ENCODE data around the gene CCR7.

Gene CCR7

DNA sequence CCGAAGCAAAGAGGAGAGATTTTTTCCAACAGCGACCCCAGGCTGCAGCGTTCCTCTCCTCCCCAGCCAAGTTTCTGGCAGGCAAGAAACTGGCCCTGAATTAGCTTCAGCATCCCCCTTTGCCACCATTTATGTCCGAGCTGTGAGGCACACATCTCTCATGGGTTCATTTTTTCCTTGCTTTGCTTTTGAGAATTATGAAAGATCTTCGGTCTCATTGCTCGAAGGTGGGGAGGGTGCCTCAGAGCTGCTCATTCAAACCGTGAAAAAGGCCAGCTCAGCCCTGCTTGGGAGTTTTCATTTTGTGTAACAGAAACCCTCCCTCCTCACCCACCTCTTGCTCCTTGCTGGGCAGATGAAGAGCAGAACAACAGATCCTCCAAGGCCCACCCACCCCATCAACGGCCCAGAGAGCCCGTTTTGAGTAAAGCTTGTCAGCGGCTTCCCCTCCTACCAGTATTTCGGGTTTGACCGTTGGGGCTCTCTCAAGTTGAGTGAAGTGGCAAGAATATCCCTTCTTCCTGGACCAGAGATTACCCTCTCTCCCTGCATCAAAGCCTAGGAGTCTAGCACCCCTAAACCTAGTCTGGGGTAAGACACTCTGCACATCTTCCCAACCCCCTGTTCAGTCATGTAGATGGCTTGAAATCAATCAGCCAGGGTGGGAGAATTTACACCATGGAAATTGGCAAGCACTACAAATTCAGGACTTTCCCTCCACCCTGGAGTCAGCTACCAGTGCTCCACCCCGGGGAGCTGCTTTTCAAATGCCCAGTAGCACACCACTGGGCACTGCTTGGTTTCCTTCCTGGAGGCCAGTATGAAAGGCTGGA is 1.8 kb downstream of the CCR7 start:
- TF ChIP-seq TCF12 (IDR thresholded peaks at IDR 0.05; ENCODE audit: low read depth) (no peak), EGR1 (IDR thresholded peaks at IDR 0.05) (no peak), NFIC (IDR thresholded peaks at IDR 0.05) (no peak), FOXM1 (IDR thresholded peaks at IDR 0.05; ENCODE audit: borderline replicate concordance, low read depth) (no peak), RAD21 (IDR thresholded peaks at IDR 0.05; ENCODE audit: low read depth) (no peak), CEBPB (IDR thresholded peaks at IDR 0.05) (no peak), TAF1 (IDR thresholded peaks at IDR 0.05; ENCODE audit: low read depth) (no peak), ZBTB7A (IDR thresholded peaks at IDR 0.05; ENCODE audit: low read depth) (no peak), CREB1 (IDR thresholded peaks at IDR 0.05; ENCODE audit: low read depth) (no peak), YY1 (IDR thresholded peaks at IDR 0.05; ENCODE audit: low read depth) (no peak), TEAD4 (IDR thresholded peaks at IDR 0.05) (no peak), EP300 (IDR thresholded peaks at IDR 0.05; ENCODE audit: borderline replicate concordance) (no peak)
- TF ChIP-seq, protein P1, sequence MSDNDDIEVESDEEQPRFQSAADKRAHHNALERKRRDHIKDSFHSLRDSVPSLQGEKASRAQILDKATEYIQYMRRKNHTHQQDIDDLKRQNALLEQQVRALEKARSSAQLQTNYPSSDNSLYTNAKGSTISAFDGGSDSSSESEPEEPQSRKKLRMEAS (IDR thresholded peaks at IDR 0.05) = no peak
- TF ChIP-seq, protein P2, sequence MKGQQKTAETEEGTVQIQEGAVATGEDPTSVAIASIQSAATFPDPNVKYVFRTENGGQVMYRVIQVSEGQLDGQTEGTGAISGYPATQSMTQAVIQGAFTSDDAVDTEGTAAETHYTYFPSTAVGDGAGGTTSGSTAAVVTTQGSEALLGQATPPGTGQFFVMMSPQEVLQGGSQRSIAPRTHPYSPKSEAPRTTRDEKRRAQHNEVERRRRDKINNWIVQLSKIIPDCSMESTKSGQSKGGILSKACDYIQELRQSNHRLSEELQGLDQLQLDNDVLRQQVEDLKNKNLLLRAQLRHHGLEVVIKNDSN (IDR thresholded peaks at IDR 0.05) = no peak
- TF ChIP-seq, protein P3, sequence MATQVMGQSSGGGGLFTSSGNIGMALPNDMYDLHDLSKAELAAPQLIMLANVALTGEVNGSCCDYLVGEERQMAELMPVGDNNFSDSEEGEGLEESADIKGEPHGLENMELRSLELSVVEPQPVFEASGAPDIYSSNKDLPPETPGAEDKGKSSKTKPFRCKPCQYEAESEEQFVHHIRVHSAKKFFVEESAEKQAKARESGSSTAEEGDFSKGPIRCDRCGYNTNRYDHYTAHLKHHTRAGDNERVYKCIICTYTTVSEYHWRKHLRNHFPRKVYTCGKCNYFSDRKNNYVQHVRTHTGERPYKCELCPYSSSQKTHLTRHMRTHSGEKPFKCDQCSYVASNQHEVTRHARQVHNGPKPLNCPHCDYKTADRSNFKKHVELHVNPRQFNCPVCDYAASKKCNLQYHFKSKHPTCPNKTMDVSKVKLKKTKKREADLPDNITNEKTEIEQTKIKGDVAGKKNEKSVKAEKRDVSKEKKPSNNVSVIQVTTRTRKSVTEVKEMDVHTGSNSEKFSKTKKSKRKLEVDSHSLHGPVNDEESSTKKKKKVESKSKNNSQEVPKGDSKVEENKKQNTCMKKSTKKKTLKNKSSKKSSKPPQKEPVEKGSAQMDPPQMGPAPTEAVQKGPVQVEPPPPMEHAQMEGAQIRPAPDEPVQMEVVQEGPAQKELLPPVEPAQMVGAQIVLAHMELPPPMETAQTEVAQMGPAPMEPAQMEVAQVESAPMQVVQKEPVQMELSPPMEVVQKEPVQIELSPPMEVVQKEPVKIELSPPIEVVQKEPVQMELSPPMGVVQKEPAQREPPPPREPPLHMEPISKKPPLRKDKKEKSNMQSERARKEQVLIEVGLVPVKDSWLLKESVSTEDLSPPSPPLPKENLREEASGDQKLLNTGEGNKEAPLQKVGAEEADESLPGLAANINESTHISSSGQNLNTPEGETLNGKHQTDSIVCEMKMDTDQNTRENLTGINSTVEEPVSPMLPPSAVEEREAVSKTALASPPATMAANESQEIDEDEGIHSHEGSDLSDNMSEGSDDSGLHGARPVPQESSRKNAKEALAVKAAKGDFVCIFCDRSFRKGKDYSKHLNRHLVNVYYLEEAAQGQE (IDR thresholded peaks at IDR 0.05; ENCODE audit: low read depth) = no peak

DNA sequence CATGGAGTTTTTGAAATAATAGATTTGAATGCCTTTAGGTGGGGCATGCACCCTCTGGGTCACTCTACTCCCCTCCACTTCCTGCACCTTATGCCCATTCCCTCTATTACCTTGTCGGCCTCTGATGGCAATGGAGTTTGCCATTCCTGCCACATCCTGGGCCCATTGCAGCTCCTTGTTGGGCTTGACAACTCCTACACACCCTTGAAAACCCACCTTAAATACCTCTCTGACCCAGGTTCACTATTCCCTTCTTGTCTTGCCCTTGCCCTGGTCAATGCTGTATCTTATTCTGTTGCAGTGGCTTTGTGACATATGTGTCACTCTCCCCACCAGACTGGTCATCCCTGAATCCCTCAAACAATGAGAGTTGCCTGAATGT is 2.4 kb downstream of the CCR7 start:
- no peak for TF ChIP-seq FOXM1 (IDR thresholded peaks at IDR 0.05; ENCODE audit: borderline replicate concordance, low read depth)

DNA sequence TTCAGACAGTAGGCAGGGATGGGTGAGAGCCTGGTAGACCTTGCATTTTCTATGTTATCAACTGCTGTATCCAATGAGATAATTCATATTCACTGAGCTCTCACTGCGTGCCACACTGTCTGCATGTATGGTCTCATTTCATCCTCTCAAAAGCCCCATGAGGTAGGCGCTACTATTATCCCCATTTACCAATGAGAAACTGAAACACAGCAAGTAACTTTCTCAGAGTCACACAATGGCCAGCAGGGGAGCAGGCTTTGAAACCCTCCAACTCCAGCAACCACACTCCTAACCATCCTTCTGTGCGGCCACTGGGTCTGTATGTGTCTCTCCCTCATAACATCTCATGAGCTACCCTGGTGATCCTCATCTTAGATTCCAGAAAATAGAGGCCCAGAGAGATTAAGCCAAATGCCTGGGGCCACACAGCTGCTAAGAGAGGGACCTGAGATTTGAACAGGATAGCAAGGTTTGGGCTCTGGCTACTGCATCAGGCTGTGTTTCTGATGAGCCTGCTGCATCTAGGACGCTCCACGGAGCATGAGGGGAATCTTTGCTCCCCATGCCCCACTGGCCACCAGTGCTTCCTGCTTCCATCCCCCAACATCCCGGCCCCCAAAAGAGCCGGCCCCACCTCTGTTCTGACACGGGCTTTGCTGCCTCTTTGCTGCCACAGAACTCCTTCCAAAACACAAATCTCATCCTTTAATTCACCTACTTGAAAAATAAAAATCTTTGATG is 3.2 kb downstream of the CCR7 start:
- TF ChIP-seq EP300 (IDR thresholded peaks at IDR 0.05; ENCODE audit: borderline replicate concordance) = no peak
- TF ChIP-seq TEAD4 (IDR thresholded peaks at IDR 0.05) = no peak
- TF ChIP-seq, protein P3 (IDR thresholded peaks at IDR 0.05; ENCODE audit: low read depth) = no peak
- no peak for TF ChIP-seq CREB1 (IDR thresholded peaks at IDR 0.05; ENCODE audit: low read depth)
- TF ChIP-seq EGR1 (IDR thresholded peaks at IDR 0.05) = no peak
- TF ChIP-seq TCF12 (IDR thresholded peaks at IDR 0.05; ENCODE audit: low read depth) = no peak
- TF ChIP-seq, protein P2 (IDR thresholded peaks at IDR 0.05) = no peak
- no peak for TF ChIP-seq CEBPB (IDR thresholded peaks at IDR 0.05)
- no peak for TF ChIP-seq NFIC (IDR thresholded peaks at IDR 0.05)
- TF ChIP-seq ZBTB7A (IDR thresholded peaks at IDR 0.05; ENCODE audit: low read depth) = no peak
- no peak for TF ChIP-seq RAD21 (IDR thresholded peaks at IDR 0.05; ENCODE audit: low read depth)
- TF ChIP-seq TAF1 (IDR thresholded peaks at IDR 0.05; ENCODE audit: low read depth) = no peak
- no peak for TF ChIP-seq FOXM1 (IDR thresholded peaks at IDR 0.05; ENCODE audit: borderline replicate concordance, low read depth)

DNA sequence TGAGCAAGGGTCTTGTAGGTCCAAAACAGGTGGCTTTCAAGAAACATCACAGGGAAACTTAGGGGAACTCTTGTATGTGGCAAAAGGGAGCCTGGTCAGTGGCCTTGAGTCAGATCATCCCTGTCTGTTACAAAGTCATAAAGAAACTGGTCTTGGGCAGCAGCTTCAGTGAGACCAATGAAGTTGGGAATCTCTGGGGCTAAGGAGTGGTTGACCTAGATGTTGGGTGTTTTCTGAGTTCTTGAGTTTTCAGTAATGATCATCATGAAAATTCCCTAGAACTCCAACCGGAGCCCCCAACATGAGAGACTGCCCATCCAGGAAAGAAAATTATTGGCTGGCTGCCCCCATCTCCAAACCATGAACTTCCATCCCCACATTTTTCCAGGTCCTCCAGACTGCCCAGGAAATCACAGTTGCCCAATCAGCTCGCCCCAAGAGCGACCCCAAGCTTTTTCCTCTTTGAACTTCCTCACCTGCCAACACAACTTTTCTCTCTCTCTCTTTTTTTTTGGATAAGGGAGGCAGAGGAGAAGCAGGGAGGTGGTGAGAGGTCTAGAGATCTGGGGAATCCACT is 3.9 kb downstream of the CCR7 start:
- no peak for TF ChIP-seq TAF1 (IDR thresholded peaks at IDR 0.05; ENCODE audit: low read depth)
- no peak for TF ChIP-seq NFIC (IDR thresholded peaks at IDR 0.05)
- no peak for TF ChIP-seq TCF12 (IDR thresholded peaks at IDR 0.05; ENCODE audit: low read depth)
- TF ChIP-seq CREB1 (IDR thresholded peaks at IDR 0.05; ENCODE audit: low read depth) = no peak
- TF ChIP-seq, protein P1 (IDR thresholded peaks at IDR 0.05) = no peak
- TF ChIP-seq ZBTB7A (IDR thresholded peaks at IDR 0.05; ENCODE audit: low read depth) = no peak
- TF ChIP-seq, protein P3 (IDR thresholded peaks at IDR 0.05; ENCODE audit: low read depth) = no peak
- TF ChIP-seq YY1 (IDR thresholded peaks at IDR 0.05; ENCODE audit: low read depth) = no peak
- TF ChIP-seq, protein P2 (IDR thresholded peaks at IDR 0.05) = no peak
- TF ChIP-seq EGR1 (IDR thresholded peaks at IDR 0.05) = no peak

Data from Ishikawa (cell line).